Tibial artery (tissue), 4 donors: Measurements from ENCODE around the gene ADNP.

Source experiments
- DNase-seq, 2 donors: peaks; one replicate each; pipeline ENCODE4 v3.0.0-alpha.2; 2019
- H3K27ac ChIP-seq, 2 donors: fragments of 200-600 bp; sonication (generic) in 1 of 2; 1 replicate in 1 of 2; 2 replicates in 1 of 2; pipeline ENCODE4 v1.5.1; 2018 to 2019; ENCODE audit warnings: mild to moderate bottlenecking in 1 of 2
- H3K27me3 ChIP-seq, 2 donors: fragments of 200-600 bp; sonication (generic) in 1 of 2; one replicate each; pipeline versions ENCODE4 v1.5.1 to v1.6.0; 2016 to 2019
- H3K36me3 ChIP-seq, 3 donors: fragments of 200-600 bp; sonication (generic) in 2 of 3; one replicate each; pipeline ENCODE4 v1.5.1; 2016 to 2019; ENCODE audit warnings: mild to moderate bottlenecking in 2 of 3
- H3K4me1 ChIP-seq, 4 donors: fragments of 200-600 bp; sonication (generic) in 2 of 4; 1 replicate in 3 of 4; 2 replicates in 1 of 4; pipeline ENCODE4 v1.5.1; 2016 to 2019
- H3K4me3 ChIP-seq, 2 donors: fragments of 200-600 bp; sonication (generic) in 1 of 2; 1 replicate in 1 of 2; 2 replicates in 1 of 2; pipeline ENCODE4 v1.5.1; 2018 to 2019; ENCODE audit warnings: mild to moderate bottlenecking in 2 of 2
- H3K9me3 ChIP-seq, 3 donors: fragments of 200-600 bp; sonication (generic) in 1 of 3; one replicate each; pipeline ENCODE4 v1.5.1; 2016 to 2019
- intact Hi-C: fragments of 100-400 bp; cut with DNase I; formaldehyde crosslinking; loops from one replicate; pipeline ENCODE4 v1.15.0; 2023; ENCODE audit warnings: low total_unique reads
- TF ChIP-seq, protein P1 (sequence below), 2 experiments: fragments of 200-600 bp in 1 of 2; fragments of 450-650 bp in 1 of 2; IDR thresholded peaks; one replicate each; pipeline ENCODE4 v1.5.1; 2017 to 2019; ENCODE audit warnings: antibody characterized with exemption in 2 of 2, mild to moderate bottlenecking in 1 of 2, moderate library complexity in 1 of 2

The ADNP gene

DNA sequence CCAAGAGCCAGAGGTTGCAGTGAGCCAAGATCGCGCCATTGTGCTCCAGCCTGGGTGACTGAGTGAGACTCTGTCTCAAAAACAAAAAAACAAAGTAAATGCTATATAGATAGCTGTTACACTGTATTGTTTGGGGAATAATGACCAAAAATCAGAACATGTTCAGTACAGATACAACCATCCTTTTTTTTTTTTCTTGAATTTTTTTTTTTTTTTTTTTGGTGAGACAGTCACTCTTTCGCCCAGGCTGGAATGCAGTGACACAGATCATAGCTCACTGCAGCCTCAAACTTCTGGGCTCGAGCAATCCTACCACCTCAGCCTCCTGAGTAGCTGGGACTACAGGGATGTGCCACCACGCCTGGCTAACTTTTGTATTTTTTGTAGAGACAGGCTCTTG, 72.7 kb downstream of the ADNP start:
- H3K27ac ChIP-seq = no peak overlapping the region
- intact Hi-C loops = no loop called here
- no peaks in the 10 kb centered on the region for H3K9me3 ChIP-seq

DNA sequence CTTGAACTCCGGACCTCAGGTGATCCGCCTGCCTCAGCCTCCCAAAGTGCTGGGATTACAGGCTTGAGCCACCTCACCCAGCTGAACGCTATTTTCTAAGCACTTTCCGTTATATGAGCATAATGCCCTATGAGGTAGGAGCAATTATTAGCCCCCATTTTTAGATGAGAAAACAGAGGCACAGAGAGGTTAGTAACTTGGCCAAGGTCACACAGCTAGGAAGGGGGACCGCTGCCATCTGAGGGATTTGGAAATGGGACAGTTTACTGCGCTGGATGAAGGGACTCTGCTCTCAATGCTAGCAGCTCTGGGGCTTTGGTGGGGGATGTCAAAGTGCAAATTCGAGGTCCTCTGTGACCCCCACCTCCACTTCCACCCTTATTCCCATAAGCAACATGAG, 73.9 kb downstream of the ADNP start:
- Histone ChIP-seq H3K27me3 (no peaks in the 10 kb centered on the region), H3K4me3 (no peak overlapping the region), H3K27ac (no peak overlapping the region), H3K4me1 (no peaks in the 10 kb centered on the region), H3K9me3 (no peaks in the 10 kb centered on the region), H3K36me3 (no peaks in the 10 kb centered on the region)
- TF ChIP-seq, protein P1, sequence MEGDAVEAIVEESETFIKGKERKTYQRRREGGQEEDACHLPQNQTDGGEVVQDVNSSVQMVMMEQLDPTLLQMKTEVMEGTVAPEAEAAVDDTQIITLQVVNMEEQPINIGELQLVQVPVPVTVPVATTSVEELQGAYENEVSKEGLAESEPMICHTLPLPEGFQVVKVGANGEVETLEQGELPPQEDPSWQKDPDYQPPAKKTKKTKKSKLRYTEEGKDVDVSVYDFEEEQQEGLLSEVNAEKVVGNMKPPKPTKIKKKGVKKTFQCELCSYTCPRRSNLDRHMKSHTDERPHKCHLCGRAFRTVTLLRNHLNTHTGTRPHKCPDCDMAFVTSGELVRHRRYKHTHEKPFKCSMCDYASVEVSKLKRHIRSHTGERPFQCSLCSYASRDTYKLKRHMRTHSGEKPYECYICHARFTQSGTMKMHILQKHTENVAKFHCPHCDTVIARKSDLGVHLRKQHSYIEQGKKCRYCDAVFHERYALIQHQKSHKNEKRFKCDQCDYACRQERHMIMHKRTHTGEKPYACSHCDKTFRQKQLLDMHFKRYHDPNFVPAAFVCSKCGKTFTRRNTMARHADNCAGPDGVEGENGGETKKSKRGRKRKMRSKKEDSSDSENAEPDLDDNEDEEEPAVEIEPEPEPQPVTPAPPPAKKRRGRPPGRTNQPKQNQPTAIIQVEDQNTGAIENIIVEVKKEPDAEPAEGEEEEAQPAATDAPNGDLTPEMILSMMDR (IDR thresholded peaks at IDR 0.05) = no peak
- intact Hi-C loops = no loop called here
- no peak for DNase-seq

More for the DNA sequence above, 72.7 kb downstream of the ADNP start:
- Histone ChIP-seq H3K27me3 (no peaks in the 10 kb centered on the region), H3K36me3 (no peaks in the 10 kb centered on the region), H3K4me3 (no peak overlapping the region), H3K4me1 (no peaks in the 10 kb centered on the region)
- DNase-seq = no peak
- TF ChIP-seq, protein P1 (IDR thresholded peaks at IDR 0.05) = no peak

DNA sequence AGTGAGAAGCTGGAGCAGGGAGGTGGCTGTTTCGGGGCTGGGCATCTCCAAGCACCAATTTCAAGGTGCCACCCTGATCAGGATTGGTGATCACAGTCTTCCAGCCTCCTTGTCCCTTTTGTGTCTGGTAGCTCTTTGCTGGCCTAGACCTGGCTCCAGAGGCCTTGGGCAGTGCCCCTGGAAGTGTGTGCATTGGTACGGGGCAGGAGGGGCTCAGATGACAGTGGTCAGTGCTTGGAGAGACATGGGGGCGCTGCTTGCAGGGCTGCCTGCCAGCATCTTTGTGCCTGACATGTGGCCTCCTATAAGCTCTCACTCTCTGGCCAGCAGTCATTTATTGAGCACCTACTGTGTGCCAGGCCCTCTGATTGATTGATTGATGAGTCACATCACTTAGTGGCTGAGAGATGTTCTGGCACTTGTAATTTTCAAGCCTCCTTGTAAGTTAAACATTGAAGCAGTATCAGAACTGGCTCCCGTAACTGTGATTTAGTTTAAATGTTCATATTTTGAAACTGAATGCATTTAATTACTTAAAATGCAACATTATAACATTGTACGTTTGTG, 74.7 kb downstream of the ADNP start:
- TF ChIP-seq, protein P1 (IDR thresholded peaks at IDR 0.05) = no peak
- no peaks in the 10 kb centered on the region for H3K4me1 ChIP-seq
- no peak overlapping the region for H3K4me3 ChIP-seq
- no peak overlapping the region for H3K27ac ChIP-seq
- intact Hi-C loops = no loop called here
- H3K36me3 ChIP-seq = no peaks in the 10 kb centered on the region
- H3K27me3 ChIP-seq = no peaks in the 10 kb centered on the region
- DNase-seq = no peak
- H3K9me3 ChIP-seq = no peaks in the 10 kb centered on the region

DNA sequence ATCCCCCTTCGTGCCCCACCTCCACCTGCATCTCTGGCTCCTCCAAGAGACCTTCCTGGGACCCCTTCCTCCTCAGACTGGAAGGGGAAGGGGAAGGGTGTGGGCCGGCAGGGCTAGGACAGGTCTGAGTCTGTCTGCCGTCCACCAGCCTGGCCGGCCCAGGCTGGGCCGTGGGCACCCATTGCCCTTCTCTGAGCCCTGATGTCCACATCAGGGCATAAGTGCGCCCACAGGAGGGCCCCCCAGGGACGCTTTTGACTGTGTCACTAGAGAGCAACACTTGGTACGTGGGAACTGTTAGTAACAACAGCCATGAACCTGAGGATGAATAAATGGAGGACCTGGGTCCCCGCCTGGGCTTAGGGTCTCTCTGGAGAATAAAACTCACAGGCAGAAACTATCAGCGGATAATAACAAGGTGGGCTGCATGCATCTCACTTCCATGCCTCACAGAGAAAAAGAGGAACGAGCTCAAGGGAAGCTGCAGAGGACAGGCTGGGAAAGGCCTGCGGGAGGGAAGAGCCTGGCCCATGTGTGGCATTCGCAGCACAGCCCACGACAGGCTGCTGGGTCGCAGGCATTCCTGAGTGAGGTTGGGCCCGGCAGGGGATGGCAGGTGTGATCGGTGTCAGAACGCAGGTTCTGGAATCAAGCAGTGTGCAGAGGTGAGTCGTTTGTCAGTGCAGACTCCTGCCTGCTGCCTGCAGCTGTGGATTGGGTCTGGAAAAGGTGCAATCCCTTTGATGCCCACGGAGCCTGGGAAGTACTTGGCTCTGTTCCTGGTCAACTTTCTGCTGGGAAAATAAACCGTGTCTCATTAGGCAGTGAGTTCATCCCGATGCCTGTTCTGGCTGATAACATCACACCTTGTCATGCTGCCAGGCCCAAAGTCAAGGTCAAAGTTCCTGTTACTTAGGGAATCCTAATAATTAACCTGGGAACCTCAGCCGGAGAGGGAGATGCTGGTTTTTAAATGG, 75.5 kb downstream of the ADNP start:
- intact Hi-C loops = no loop called here
- TF ChIP-seq, protein P1 (IDR thresholded peaks at IDR 0.05) = no peak
- H3K4me1 ChIP-seq = no peaks in the 10 kb centered on the region
- H3K9me3 ChIP-seq = no peaks in the 10 kb centered on the region
- H3K4me3 ChIP-seq = no peak overlapping the region
- H3K27ac ChIP-seq = no peak overlapping the region
- no peak for DNase-seq
- no peaks in the 10 kb centered on the region for H3K36me3 ChIP-seq
- no peaks in the 10 kb centered on the region for H3K27me3 ChIP-seq

DNA sequence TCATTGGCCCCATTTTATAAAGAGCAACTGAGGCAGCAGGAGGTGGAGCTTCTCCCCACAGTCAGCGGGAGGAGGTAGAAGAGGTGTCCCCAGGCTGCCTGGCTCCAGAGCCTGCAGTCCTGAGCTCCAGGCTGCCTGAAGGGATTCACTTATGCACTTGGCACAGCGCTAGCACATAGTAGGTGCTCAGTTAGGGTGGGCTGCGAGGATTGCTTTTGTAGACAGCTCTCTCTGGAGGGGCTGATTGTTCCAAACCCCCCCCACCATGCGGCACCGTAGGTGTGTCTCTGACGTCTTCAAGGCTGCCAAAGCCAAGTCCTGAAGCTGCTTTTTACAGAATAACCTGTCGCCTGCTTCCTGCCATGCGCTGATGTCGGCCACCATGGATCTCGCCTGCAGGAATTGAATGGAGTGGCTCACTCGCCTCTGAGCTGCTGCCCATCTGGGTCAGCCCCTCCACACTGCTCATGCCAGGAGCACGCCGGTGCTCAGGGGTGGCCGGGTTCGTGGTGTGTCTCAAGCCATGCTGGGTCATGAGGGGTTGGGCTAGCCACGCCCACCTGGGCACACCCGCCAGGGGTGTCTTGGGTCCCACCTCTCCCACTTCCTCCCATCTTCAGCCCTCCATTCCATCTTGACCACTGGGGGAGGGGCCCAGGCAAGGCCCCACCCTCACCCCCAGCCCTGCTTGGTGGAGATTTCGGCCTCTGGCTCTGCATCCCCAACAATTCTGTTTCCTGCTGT, 76.6 kb downstream of the ADNP start:
- H3K27me3 ChIP-seq = no peaks in the 10 kb centered on the region
- no peaks in the 10 kb centered on the region for H3K36me3 ChIP-seq
- H3K4me3 ChIP-seq = no peak overlapping the region
- intact Hi-C loops = no loop called here
- no peak for DNase-seq
- no peaks in the 10 kb centered on the region for H3K4me1 ChIP-seq
- H3K27ac ChIP-seq = no peak overlapping the region
- H3K9me3 ChIP-seq = no peaks in the 10 kb centered on the region
- TF ChIP-seq, protein P1 (IDR thresholded peaks at IDR 0.05) = no peak
